Central memory CD8-positive, alpha-beta T cell (primary cell): ENCODE results near the gene DOCK8.

Experiments
- ATAC-seq: fragments of 150-1000 bp; cut with Tn5 transposase; replicated peaks from 2 replicates; pipeline ENCODE4 v1.10.0; 2022; ENCODE audit warnings: mild to moderate bottlenecking, moderate FRiP score, moderate number of reproducible peaks; ENCODE audit not compliant: poor library complexity, severe bottlenecking; ENCODE audit errors: extremely low read depth
- DNase-seq, 2 donors: peaks; one replicate each; pipeline ENCODE4 v3.0.0; 2021; ENCODE audit warnings: low spot score in 2 of 2
- H3K27ac Mint-ChIP-seq: one replicate; pipeline ENCODE4 v1.8.0; 2022; ENCODE audit warnings: low read depth, mild to moderate bottlenecking, moderate library complexity, mixed read lengths
- H3K27me3 Mint-ChIP-seq: one replicate; pipeline ENCODE4 v1.8.0; 2022; ENCODE audit warnings: mixed read lengths
- H3K36me3 Mint-ChIP-seq: one replicate; pipeline ENCODE4 v1.8.0; 2022; ENCODE audit warnings: mild to moderate bottlenecking, moderate library complexity, mixed read lengths; ENCODE audit not compliant: insufficient read depth
- H3K4me1 Mint-ChIP-seq: one replicate; pipeline ENCODE4 v1.8.0; 2022; ENCODE audit warnings: mixed read lengths
- H3K4me3 Mint-ChIP-seq: one replicate; pipeline ENCODE4 v1.8.0; 2022; ENCODE audit warnings: mild to moderate bottlenecking, moderate library complexity, mixed read lengths
- H3K9me3 Mint-ChIP-seq: one replicate; pipeline ENCODE4 v1.8.0; 2022; ENCODE audit warnings: mixed read lengths

Gene DOCK8

DNA sequence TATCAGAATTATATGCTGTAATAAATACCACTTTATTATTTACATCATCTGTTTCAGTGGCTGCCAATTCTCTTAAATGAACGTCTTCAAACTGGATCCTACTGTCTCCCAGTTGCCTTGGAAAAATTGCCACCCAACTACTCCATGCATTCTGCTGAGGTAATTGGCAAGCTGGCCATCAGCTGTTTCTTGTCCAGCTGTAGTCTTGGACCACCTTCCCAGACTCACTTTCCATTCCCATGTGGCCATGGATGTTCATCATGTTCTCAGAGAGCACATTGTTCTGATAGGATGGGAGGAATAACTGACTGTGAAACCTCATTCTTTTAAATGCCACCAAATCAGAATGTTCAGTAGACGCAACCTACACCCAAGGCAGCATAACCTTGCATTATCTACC is 157.5 kb downstream of the DOCK8 start:
- H3K4me3 Mint-ChIP-seq = no peak overlapping the region

DNA sequence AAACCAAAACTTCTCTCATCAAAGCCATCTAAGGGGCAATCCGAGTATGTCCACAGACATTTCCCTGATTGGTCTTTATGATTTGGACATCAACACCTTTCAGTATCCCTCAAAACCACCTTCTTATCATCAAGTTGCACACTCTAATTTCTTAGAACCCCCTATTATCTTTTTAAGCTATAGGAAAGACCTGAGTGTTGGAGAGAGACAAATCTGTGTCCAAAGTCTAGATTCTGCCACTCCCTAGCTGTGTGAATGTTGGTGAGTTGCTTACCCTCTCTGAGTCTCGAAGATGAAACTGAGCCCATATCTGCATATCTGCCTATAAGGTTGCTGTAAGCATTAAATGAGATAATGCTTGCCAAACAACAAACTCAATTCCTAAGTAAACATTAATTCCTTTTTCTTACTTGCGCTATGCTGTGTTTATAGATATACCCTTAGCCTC is 159.1 kb downstream of the DOCK8 start:
- Mint-ChIP-seq H3K27ac (no peak overlapping the region), H3K4me3 (no peak overlapping the region), H3K4me1 (peaks cover 9% of the 10 kb centered on the region), H3K27me3 (no peaks in the 10 kb centered on the region), H3K36me3 (peaks cover 88% of the 10 kb centered on the region), H3K9me3 (no peaks in the 10 kb centered on the region)
- no peak for DNase-seq
- no peak for ATAC-seq

More for the DNA sequence above, 157.5 kb downstream of the DOCK8 start:
- Mint-ChIP-seq H3K27ac (no peak overlapping the region), H3K4me1 (no peaks in the 10 kb centered on the region), H3K27me3 (no peaks in the 10 kb centered on the region), H3K9me3 (no peaks in the 10 kb centered on the region), H3K36me3 (peaks cover 88% of the 10 kb centered on the region)
- DNase-seq (no peak), ATAC-seq (no peak)

DNA sequence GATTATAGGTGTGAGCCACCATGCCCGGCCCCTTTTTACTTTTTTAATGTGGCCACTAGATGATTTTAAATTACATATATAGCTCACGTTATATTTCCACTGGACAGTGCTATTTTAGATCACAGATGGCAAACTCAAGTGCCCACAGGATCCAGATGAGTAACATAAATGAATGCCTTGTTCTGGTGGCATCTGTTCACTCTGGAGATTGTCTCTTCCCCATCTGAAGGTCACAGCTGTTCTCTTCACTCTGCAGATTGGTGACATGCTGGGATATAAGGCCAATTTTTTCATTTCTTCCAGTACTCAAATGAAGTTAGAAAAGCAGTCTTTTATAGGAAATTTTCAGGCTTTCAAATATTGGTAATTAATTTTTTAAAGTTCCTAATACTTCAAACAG is 160.1 kb downstream of the DOCK8 start:
- no peaks in the 10 kb centered on the region for H3K9me3 Mint-ChIP-seq
- H3K36me3 Mint-ChIP-seq = peaks cover 86% of the 10 kb centered on the region
- H3K27me3 Mint-ChIP-seq = no peaks in the 10 kb centered on the region
- ATAC-seq (no peak), DNase-seq (no peak)
- no peak overlapping the region for H3K4me3 Mint-ChIP-seq
- H3K4me1 Mint-ChIP-seq = peaks cover 9% of the 10 kb centered on the region
- H3K27ac Mint-ChIP-seq = no peak overlapping the region

DNA sequence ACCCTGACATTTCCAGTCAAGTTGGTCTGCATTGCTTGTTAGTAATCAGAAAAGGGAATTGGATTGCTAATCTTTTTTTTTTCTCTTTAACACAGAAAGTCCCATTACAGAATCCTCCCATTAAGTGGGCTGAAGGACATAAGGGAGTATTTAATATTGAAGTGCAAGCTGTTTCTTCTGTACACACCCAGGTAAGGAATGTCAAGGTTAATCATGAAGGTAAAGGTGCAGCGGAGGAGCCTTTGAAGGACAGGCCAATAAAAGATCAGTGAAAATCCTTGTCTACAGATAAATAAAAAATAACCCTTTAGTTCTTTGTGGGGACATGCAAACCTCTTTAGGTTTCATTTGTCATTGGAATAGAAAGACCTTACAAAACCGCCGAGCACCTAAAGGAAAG is 161.4 kb downstream of the DOCK8 start:
- Mint-ChIP-seq H3K4me3 (no peak overlapping the region), H3K9me3 (no peaks in the 10 kb centered on the region), H3K27ac (no peak overlapping the region), H3K27me3 (no peaks in the 10 kb centered on the region), H3K4me1 (peaks cover 9% of the 10 kb centered on the region), H3K36me3 (peaks cover 78% of the 10 kb centered on the region)
- DNase-seq (no peak), ATAC-seq (no peak)

DNA sequence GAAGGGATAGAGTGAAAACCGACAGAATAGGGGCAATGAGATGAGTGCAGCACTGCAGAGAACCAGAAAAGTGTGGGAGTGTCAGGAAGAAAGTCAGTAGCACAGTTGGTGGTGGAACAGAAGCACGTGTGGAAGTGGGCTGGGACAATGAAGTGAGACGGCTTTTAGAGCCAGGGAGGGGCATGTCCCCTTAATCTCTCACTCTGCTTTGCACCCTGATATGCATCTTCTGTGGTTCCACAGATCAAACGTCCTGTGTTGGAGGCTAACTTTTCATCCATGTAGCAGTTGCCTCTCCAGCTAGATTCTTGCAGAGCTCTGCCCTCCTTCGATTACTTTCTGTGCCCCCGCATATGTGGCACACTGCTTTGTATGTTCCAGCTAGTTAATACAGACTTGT is 163.6 kb downstream of the DOCK8 start:
- DNase-seq (no peak), ATAC-seq (peak; percentile 64)
- Mint-ChIP-seq H3K36me3 (peaks cover 77% of the 10 kb centered on the region), H3K27ac (peak overlapping the region; percentile 14), H3K4me3 (no peak overlapping the region), H3K4me1 (peaks cover 9% of the 10 kb centered on the region), H3K27me3 (no peaks in the 10 kb centered on the region), H3K9me3 (no peaks in the 10 kb centered on the region)

DNA sequence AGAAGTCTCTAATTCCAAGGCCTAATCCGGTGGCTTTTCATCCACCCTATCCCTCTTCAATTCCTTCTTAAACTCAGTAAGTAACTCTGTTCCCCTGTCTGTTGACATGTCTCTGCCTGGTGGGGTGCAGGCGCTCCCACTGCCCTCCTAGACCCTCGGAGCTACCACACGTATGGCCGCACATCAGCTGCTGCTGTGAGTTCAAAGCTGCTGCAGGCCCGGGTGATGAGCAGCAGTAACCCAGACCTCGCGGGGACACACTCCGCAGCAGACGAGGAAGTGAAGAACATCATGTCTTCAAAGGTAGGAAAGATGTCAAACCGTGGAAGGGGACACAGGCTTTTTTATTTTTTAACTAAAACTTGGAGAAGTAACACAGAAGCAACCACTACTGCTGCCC is 167.7 kb downstream of the DOCK8 start:
- H3K4me1 Mint-ChIP-seq = peaks cover 9% of the 10 kb centered on the region
- H3K9me3 Mint-ChIP-seq = no peaks in the 10 kb centered on the region
- peak overlapping the region; percentile 24 for H3K27ac Mint-ChIP-seq
- ATAC-seq (no peak), DNase-seq (no peak)
- H3K36me3 Mint-ChIP-seq = peaks cover 73% of the 10 kb centered on the region
- no peak overlapping the region for H3K4me3 Mint-ChIP-seq
- no peaks in the 10 kb centered on the region for H3K27me3 Mint-ChIP-seq

DNA sequence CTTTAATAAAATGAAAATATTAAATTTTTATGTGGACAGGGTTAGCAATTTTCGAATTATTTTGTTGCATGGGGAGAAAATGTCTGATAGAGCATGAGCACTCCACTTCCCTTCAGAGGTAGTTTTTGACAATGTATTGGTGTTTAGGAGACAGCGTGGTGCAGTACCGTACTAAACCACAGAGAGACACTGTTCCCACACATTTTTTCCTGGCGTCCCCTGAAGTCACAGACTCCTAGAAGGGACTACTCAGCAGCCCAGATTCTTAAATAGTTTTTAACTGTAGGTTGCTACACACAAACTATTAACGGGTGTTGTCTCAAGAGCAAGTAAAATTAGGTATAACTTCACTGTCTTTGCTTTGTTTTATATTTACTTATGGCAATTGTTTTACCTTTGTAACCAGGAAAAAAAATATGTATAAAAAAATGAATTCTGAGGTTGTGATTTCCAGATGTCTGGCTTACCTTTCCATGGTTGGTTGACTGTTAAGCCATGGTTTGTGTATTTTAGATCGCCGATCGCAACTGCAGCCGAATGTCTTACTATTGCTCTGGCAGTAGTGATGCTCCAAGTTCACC is 171.2 kb downstream of the DOCK8 start:
- Mint-ChIP-seq H3K27me3 (no peaks in the 10 kb centered on the region), H3K36me3 (peaks cover 78% of the 10 kb centered on the region), H3K9me3 (no peaks in the 10 kb centered on the region), H3K27ac (no peak overlapping the region), H3K4me3 (no peak overlapping the region), H3K4me1 (no peaks in the 10 kb centered on the region)
- ATAC-seq (no peak), DNase-seq (no peak)

DNA sequence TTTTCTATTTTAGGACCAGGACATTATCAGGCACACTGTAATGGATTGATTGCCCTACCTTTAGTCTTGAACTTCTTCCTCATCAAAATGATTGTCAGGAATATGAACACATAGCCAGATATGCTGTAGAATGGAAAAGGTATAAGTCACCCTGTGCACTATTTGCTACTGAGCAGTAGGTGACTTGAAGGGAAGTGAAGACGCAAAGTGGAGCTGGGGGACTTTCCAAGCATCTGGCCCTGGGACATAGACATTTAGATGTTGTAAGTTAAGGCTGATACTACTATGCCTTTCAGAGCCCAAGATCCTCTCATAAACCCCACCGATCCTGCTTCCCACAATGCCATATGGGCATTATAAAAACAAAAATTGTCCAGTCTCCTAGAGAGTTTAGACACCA is 174.5 kb downstream of the DOCK8 start:
- Mint-ChIP-seq H3K36me3 (peaks cover 74% of the 10 kb centered on the region), H3K9me3 (no peaks in the 10 kb centered on the region), H3K27ac (no peak overlapping the region), H3K4me3 (no peak overlapping the region), H3K4me1 (no peaks in the 10 kb centered on the region), H3K27me3 (no peaks in the 10 kb centered on the region)
- DNase-seq (no peak), ATAC-seq (no peak)

DNA sequence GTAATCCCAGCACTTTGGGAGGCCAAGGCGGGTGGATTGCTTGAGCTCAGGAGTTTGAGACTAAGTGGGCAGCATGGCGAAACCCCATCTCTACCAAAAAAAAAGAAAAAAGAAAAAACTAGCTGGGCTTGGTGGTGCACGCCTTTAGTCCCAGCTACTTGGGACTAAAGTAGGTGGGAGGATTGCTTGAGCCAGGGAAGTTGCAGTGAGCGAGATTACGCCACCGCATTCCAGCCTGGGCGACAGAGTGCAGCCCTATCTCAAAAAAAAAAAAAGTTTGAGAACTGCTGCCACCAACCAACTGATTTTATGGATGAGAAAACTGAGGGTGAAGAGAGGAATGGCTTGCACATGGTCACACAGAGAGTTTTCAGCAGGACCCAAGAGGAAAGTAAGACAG is 175.1 kb downstream of the DOCK8 start:
- Mint-ChIP-seq H3K4me1 (no peaks in the 10 kb centered on the region), H3K9me3 (no peaks in the 10 kb centered on the region), H3K4me3 (no peak overlapping the region), H3K27ac (no peak overlapping the region), H3K27me3 (no peaks in the 10 kb centered on the region), H3K36me3 (peaks cover 69% of the 10 kb centered on the region)
- DNase-seq = no peak
- ATAC-seq = no peak

DNA sequence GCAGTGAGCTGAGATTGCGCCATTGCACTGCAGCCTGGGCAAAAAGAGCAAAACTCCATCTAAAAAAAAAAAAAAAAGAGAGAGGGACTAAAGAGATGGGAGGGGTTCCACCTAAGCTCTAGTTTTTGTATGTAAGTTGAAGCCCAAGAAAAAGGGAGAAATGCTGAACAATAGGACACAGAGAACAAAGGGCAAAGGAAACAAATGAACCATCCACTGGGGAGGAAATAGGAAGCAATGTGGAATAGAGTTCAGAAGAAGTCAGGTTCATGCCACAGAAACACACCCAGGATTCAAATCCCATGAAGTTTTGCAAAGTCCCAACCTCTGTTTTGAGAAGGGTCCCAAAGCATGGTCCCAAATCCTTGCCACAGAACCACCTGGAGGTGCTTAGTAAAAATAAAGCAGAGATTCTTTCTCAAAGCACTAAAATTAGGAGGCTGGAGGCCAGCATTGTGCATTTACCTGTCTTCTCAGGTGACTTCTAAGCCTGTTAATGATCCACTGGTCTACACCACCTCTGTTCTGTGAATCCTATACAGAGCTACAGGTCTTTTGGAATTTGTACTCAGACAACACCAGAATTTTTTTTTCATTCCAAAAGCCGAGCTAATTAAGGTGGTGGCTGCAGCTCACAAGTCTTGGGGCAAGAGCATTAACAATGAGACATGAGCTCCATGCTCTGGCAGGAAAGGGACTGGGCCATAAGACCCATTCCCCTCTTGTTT is 177.6 kb downstream of the DOCK8 start:
- Mint-ChIP-seq H3K27ac (peak overlapping the region; percentile 81), H3K4me3 (no peak overlapping the region), H3K4me1 (no peaks in the 10 kb centered on the region), H3K27me3 (no peaks in the 10 kb centered on the region), H3K36me3 (peaks cover 68% of the 10 kb centered on the region), H3K9me3 (no peaks in the 10 kb centered on the region)
- ATAC-seq = no peak
- no peak for DNase-seq

DNA sequence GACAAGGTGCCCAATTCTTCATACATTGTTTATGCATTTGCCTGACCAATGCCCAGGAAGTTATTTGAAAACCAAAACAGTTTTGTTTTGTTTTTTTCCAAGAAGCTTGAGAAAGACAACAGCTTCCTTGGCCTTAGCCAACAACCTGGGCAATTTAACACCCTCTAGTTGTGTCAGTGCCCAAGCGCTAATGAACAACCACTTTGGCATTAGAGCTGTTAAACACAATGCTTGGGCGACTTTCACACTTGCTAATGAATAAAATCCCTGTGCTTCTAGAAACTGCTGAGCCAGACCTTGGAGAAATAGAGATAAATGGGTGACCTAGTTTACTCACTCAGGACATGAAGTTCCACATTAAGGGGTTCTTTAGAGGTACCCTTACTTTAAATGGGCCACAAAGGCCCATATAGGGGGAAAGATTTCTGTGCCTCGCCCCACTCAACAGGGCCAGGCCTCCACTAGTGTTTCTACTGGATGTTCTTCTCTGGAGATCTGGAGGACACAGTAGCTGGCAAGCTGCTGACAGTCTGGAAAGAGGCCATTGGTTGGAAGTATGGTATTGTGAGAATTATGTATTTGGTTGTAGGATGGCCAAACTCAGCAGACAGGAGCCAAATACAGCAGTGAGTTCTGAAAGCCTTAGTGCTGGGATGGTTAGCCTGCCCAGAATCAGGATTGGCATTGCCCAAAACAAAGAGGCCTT is 179.8 kb downstream of the DOCK8 start:
- DNase-seq = no peak
- Mint-ChIP-seq H3K9me3 (no peaks in the 10 kb centered on the region), H3K27me3 (no peaks in the 10 kb centered on the region), H3K36me3 (peaks cover 70% of the 10 kb centered on the region), H3K4me1 (no peaks in the 10 kb centered on the region), H3K27ac (no peak overlapping the region), H3K4me3 (no peak overlapping the region)
- no peak for ATAC-seq

DNA sequence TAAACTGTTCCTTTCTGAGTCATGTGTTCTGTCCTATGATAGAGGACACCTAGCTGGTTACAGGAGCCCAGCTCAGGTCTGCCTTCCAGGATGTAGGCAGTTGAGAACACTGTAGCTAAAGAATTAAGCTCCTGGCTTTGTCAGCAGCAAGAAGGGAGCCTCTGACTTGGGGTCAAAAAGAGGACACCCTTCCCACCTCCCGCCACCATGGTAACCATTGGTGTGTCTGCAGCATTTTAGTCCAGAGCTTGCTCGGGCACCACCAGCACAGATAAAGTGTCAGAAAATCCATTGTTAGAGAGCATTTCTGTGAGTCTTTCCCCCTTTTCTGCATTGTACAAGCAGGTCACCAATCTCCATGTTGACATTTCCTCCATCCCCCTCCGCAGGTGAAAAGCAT is 181.7 kb downstream of the DOCK8 start:
- ATAC-seq (no peak), DNase-seq (no peak)
- peaks cover 71% of the 10 kb centered on the region for H3K36me3 Mint-ChIP-seq
- no peaks in the 10 kb centered on the region for H3K27me3 Mint-ChIP-seq
- H3K27ac Mint-ChIP-seq = no peak overlapping the region
- H3K4me3 Mint-ChIP-seq = no peak overlapping the region
- H3K9me3 Mint-ChIP-seq = no peaks in the 10 kb centered on the region
- peaks cover 4% of the 10 kb centered on the region for H3K4me1 Mint-ChIP-seq

DNA sequence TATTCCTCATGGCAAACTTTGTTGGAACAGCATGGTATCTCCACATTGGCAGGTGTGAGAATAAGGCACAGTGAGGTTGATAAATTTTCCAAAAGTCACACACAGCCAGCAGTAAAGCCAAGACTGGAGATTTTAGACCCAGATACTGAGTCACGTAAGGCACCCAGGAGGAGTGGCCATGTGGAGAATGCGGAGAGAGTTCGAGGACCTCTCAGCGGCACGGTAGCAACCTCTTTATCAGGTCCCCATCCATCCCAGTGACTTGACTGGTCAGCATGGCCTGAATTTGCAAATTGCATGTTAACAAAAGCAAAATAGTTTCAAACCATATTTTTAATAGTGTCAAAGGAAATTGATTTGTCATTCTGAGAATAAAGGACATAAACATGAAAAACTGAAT is 183.4 kb downstream of the DOCK8 start:
- Mint-ChIP-seq H3K27ac (no peak overlapping the region), H3K4me1 (peaks cover 4% of the 10 kb centered on the region), H3K9me3 (no peaks in the 10 kb centered on the region), H3K4me3 (no peak overlapping the region), H3K27me3 (no peaks in the 10 kb centered on the region), H3K36me3 (peaks cover 72% of the 10 kb centered on the region)
- no peak for ATAC-seq
- no peak for DNase-seq
